ENCODE data around the gene C18orf63.

DNA sequence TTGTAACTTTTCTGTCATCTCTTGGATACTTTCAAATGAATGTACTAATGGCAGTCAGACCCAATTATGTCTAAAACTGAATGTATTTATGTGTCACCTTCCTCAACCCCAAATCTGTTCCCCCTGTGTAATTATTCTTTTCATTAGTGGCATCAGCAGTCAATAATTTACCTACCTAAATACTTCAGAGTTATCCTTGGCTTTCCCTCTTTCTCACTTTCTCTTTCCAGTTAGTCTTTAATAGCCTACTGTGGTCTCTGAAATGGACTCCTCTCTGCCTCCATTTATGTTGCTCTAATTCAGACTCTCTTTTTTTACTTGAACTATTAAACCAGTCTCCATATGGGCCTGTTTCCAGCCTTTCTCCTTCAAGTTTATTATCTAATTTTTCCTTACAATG is 21.0 kb downstream of the C18orf63 start:
- TF ChIP-seq, protein P1, sequence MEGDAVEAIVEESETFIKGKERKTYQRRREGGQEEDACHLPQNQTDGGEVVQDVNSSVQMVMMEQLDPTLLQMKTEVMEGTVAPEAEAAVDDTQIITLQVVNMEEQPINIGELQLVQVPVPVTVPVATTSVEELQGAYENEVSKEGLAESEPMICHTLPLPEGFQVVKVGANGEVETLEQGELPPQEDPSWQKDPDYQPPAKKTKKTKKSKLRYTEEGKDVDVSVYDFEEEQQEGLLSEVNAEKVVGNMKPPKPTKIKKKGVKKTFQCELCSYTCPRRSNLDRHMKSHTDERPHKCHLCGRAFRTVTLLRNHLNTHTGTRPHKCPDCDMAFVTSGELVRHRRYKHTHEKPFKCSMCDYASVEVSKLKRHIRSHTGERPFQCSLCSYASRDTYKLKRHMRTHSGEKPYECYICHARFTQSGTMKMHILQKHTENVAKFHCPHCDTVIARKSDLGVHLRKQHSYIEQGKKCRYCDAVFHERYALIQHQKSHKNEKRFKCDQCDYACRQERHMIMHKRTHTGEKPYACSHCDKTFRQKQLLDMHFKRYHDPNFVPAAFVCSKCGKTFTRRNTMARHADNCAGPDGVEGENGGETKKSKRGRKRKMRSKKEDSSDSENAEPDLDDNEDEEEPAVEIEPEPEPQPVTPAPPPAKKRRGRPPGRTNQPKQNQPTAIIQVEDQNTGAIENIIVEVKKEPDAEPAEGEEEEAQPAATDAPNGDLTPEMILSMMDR (IDR thresholded peaks at IDR 0.05), result no peak
- no peak for TF ChIP-seq POLR2A (IDR thresholded peaks at IDR 0.05)
